Fibroblast of skin of right quadriceps (primary cell): ENCODE measurements around the gene IMP4.

Experiments used
- DNase-seq: peaks from one replicate; pipeline ENCODE4 v3.0.0-alpha.2; 2013

Gene IMP4

DNA sequence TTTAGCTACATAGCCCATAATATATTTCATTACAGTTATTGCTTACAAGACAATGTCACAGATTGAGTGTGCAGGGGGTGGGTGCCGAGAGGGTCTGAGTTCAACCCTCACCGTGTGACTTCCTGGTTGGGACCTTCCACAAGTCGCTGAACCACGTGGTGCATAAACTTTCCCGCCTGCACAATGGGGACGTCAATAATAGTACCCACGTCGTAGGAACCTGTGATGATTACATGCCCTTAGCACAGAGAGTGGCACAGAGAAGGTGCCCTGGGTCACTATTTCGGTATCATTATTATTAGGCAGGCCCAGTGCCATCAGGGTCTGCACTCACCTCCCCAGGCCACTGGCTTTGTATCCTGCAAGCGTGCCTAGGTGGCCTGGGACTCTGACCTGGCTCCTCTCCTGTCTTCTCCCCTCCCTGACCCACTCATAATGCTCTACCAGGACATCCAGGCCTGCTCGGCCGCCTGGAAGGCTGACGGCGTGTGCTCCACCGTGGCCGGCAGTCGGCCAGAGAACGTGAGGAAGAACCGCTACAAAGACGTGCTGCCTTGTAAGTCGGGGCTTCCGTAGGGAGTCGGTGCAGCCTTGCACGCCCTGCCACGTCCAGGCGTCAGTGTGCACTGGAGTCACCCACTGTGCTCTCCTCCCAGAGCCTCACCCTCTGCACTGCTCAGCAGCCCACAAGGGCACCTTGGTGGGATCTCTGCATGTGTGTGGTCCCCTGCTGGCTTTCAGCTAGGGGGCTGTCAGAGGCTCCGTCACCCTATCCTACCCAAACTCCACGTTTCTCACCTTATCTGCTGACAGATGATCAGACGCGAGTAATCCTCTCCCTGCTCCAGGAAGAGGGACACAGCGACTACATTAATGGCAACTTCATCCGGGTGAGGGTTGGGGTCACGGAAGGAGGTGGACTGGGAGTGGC, 16.0 kb downstream of the IMP4 start:
- DNase-seq = no peak

DNA sequence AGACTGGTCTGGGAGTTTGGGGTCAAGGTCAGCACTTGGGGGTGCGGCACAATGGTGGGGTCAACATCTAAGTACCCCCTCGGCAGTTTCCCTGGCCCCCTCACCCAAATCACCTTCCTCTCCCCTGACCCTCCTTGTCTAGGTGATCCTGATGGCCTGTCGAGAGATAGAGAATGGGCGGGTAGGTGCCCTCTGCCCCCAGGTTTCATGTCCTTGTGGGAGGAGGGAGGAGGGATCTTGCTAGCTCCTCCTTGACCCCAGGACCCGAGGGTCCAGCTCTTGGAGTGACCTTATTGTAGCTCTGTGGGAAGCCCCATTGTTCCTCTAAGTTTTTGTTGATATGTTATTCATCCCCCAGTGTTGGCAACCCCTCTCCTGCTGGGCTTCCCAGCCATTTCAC, 16.8 kb downstream of the IMP4 start:
- no peak for DNase-seq

DNA sequence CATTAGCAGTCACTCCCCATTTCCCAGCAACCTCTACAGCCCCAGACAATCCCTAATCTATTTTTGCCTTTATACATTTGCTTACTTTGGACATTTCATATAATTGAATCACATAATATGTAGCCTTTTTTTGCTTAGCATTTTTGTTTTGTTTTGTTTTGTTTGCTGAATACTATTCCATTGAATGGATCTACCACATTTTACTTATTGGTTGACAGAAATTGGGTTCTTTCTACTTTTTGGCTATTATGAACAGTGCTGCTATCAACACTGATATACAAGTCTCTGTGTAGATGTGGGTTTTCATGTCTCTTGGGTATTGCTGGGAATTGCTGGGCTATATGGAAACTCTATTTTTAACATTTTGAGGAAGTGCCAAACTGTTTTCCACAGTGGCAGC, 20.8 kb downstream of the IMP4 start:
- DNase-seq = no peak

DNA sequence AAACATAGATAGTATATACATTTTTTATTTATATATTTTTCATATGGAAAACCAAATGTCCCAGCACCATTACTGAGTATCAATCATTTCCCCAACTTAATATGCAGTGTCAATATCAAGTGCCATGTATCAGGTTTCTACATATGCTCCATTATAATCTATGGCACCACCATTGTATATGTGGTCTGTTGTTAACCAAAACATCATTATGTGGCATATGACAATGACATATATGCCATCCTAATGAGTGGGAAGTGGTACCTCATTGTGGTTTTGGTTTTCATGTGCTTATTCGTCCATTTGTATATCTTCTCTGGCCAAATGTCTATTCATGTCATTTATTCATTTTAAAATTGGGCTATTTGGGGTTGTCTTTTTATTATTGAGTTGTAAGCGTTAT, 22.4 kb downstream of the IMP4 start:
- no peak for DNase-seq

DNA sequence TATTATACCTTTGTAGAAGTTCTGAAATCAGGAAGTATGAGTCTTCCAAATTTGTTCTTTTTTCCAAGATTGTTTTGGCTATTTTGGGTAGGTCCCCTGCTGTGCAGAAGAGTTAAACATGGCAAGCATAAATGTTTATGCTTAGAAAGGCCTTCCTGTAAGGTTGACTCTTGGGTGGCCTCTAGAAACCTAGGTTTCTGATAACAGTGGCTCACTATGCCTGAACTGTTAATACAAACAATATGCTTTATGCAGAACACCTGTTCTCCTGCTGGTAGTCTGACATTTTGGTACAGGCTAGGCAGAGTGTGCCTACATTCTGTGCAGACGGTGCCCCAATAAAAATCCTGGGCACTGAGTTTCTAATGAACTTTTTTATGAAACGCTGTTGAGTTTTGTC, 23.3 kb downstream of the IMP4 start:
- DNase-seq = no peak

DNA sequence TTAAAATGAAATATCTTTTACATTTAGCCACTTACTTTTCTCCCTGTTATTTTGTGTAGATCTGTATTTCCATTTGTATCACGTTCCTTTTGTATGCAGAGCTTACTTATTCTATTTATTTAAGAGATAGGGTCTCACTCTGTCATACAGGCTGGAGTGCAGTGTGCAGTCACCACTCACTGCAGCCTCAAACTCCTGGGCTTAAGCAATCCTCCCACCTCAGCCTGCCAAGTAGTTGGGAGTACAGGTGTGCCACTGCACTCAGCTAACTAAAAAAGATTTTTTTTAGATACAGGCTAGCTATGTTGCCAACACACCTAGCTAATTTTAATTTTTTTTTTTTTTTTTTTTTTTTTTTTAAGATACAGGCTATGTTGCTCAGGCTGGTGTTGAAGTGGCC, 24.0 kb downstream of the IMP4 start:
- no peak for DNase-seq

DNA sequence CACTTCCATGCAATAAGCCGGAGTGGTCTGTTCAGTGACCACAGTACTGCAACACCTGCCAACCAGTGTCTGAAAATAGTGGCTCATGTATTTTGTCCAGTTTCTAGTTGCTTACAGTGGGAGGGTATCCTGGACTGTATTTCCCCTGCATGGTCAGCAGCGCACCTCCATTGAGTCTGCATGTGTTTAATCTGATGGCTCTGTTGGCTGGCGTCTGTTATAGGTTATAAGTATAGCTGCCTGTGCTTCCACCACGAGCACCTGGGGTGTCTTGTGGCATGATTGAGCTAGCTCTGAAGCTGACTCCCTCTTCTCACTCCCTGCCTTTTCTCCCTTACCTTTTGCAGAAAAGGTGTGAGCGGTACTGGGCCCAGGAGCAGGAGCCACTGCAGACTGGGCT, 26.1 kb downstream of the IMP4 start:
- no peak for DNase-seq

DNA sequence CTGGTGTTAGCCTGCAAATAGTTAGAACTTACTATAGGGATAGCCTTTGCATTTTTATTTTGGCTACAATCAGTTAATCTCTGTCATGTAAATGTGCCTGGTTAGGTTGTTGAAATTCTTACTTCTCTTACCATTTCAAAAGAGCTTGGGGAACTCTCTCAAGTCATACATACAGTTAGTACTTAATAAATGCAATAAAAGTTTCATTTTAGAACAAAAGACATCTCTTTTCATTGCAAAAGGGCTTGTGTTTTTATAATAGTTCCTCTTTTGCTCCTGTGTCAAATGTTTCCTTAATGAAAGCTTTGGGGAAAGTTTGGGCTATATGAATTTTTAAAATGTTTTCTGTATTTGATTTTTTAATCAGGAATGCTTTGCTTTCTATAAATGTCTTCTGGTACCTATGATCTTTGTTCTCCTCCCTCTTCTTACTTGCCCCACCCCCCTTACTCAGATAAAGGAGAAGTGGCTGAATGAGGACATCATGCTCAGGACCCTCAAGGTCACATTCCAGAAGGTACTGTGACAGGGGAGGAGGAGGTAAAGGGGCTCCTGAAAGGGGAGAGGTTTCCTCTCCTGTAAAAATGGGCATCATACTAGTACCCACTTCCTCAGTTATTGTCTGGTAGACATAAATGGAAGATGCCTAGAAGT, 26.7 kb downstream of the IMP4 start:
- DNase-seq = no peak

DNA sequence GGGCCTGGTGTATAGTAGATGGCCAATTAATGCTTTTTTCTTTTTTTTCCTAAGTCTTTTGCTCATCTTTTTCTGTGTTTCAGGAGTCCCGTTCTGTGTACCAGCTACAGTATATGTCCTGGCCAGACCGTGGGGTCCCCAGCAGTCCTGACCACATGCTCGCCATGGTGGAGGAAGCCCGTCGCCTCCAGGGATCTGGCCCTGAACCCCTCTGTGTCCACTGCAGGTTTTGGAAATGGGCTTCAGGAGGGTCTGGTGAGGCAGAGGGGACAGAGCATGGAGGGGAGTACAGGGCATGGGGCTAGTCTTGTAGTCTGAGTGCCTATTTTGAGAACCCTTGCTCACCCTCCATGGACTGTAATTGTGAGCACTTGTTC, 27.3 kb downstream of the IMP4 start:
- DNase-seq = no peak

DNA sequence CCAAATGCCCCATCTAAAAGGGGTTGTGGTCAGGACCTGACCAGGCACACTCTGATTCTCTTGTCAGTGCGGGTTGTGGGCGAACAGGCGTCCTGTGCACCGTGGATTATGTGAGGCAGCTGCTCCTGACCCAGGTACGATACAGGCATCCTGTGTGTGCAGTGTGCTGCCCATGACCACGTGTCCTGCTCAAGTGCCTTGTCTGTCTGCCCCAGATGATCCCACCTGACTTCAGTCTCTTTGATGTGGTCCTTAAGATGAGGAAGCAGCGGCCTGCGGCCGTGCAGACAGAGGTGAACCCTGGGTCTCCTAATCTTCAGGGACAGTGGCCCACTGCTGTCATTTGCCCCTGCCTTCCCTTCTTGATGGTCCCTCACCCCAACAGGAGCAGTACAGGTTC, 27.8 kb downstream of the IMP4 start:
- DNase-seq = no peak

DNA sequence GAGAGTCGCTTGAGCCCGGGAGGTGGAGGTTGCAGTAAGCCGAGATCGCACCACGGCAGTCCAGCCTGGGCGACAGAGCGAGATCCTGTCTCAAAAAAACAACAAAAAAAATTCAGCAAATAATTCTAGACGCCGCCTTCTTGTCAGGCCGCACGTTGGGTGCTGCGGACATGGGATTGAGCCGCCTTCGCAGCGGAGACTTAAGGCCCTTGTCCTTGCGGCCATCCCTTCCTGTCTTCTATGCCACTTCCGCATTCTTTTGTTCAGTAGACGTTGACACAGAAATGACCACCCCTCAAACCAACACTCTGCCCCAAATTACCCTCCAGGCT, 29.0 kb downstream of the IMP4 start:
- DNase-seq = peak; percentile 43

DNA sequence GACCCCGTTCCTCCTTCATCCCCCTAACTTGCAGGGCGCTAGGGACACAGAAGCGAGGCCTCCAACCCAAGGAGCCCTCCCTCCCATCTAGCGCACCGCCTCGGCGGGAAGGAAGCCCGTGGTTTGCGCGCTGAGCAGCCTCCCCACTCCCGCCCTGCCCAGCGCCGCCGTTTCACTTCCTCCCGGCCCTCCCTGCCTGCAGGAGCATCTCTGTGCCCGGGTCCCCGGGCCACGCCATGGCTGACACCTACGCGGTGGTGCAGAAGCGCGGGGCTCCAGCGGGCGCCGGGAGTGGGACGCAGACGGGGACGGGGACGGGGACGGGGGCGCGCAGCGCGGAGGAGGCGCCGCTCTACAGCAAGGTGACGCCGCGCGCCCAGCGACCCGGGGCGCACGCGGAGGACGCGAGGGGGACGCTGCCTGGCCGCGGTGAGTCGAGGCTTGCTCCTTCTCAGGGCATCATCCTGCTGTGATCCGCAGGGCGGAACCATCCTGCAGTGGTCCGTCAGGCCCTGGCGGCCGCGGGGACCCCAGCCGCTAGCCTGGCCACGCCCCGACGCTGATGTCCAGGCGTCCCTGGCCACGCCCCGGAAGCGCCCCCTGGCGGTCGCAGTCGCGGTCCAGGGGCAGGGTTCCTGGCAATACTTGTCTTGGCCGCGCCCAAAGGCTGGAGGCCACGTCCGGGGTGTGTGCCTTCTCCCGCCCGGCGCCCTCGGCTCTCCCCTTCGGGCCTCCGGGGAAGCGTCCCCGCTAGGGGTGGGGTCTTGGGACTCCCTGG, 29.5 kb downstream of the IMP4 start:
- DNase-seq = peak; percentile 81

DNA sequence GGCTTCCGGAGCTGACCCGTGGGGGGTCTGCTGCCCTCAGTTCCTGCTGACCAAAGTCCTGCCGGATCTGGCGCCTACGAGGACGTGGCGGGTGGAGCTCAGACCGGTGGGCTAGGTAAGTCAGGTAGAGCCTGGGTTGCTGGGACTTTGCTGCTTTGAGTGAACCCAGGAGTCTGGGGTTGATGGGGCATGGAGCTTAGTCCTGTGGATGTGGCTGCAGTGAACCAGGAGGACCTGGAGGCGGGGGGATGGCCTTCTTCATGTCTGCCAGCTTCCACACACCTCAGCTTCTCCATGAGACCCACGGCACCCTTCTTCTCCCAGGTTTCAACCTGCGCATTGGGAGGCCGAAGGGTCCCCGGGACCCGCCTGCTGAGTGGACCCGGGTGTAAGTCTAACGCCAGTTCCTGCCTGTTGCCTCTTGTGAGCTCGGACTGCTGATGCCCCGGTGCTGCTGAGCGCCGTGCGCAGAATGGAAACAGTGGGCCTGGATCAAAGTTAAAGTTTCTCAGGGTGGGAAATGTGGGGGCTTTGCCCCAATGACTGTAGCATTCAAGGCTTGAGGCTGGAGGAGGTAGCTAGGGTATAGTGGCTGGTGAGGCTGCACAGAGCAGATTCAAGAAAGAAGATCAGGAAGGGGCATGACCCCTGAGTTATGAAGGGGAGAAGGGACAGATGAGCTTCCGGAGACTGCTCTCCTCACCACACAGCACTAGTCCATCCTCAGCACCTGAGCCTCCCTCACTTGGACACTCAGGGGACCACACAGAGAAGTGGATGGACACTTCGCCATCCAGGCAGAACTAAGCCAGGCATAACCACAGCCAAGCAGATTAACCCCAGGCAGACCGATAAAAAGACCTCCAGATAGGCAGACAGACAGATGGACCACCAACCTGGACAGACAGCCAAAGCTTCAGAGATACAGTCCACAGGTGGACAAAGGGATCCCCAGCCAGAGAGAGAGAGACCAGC, 30.4 kb downstream of the IMP4 start:
- no peak for DNase-seq

DNA sequence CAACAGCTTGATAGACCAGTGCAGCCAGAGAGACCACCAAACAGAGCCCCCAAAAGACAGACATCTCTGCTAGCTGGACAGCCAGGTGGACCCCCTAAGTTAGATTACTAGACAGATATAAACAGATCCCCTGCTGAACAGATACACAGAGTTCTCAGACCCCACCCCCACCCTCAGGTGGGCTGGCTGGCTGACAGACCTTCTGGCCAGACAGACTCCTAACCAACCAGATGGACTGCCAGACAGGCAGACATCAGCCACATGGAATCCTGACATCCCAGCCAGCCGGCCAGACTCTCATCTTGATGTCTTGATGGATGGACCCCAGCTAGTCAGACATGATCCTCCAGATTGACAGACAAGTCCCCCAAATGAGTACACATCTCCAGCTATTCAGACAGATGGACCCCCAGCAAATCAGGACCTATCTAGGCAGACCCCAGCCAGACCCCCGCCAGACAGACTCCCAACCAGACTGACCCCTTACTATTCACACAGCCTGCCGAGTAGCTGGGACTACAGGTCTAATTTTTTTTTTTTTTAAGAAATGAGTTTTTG, 31.2 kb downstream of the IMP4 start:
- DNase-seq = no peak

DNA sequence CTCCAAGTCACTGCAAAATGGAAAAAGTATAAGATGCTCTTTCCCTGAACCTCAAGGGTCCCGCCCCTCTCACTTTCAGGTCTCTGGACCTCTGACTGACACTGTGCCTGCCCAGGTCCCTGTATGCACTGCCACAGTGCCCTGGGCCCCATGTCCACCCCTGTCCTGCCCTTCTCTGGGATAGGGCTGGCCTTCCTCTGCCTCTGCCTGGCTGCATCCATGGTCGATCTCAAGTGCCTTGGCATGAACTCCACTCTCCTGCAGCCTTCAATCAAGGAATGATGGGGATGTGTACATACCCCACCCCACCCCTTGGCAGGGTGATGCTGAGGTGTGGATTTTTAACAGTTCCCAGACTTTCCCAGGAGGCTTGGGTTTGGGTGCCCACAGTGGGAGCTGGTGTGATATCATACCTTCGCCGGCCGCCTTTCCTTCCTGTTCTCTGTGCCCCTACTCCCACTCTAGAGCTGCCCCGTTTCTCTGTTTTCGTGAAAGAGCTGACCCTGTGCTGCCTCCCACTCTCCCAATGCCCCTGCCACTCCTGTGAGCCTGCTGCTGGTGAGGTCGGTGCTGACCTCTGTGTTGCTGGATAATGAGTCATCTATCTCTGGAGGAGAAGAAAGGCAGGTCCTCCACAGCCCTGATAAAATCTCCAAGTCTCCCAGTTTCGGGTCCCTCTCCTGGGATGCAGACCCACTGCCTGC, 32.0 kb downstream of the IMP4 start:
- DNase-seq = no peak

DNA sequence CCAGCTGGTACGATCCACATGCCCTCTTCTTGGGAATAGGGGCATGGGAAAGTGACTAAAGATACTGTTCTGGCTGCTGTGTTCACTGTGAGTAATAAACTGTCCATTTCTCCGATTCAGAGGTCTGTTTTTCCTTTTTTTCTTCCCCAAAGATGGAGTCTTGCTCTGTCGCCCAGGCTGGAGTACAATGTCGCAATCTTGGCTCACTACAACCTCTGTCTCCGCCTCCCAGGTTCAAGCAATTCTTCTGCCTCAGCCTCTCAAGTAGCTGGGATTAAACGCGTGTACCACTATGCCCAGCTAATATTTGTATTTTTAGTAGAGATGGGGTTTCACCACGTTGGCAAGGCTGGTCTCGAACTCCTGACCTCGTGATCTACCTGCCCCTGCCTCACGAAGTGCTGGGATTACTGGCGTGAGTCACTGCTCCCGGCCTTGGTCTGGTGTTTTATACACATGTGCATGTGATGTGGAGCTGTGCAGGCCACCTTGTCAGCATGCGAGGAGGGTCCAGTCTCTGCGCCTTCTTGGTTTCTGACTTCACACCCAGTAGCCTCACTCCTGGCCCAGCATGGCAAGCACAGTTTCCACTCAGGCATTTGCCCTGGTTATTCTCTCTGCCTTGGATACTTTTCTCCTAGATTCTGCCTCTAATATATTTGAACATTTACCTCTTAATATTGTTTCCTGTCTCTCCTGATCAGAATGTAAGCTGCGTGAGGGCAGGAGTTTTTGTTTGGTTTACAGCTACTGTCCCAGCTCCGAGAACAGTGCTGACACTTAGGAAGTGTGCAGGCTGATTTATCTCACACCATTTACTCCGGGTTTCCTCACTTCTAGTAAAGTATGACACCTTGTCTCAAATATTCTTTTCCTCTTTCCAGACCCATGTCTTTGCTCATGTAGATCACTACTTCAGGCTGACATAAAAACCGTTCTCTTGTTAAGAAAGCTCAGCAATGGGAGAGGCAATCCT, 32.9 kb downstream of the IMP4 start:
- DNase-seq = no peak

DNA sequence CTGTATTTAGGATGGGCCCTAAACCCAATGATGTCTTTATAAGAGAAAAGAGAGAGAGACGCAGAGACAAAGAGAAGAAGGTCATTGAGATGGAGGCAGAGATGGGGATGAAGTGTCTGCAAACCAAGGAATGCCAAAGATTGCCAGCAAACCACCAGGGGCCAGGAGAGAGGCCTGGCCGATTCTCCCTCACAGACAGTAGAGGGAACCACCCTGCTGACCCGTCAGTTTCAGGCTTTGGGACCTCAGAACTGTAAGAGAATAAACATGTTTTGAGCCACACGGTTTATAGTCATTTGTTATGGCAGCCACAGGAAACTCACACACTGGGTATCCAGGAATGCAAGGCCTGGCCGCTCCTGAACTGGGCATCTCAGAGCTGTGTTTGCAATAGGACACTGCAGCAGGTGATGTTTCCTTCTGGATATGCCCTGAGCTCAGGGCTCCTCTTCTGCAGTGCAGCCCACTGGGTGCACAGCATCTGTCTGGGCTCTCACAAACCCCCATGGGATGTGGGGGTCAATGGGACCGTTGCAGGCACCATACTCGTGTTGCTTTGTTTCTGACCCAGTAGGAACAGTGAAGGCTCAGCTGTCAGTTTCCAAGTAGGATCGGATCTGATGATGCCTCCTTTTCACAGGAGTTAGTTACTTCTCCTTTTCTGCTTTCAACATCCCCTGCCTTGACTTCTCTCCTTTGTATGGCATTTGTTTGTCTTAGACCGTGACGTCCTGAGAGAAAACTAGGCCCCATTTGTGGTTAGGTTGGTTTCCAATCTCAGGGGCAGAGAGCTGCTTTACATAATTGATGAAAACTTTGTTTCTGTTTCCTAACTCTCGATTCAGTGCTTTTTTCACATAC, 34.0 kb downstream of the IMP4 start:
- no peak for DNase-seq

DNA sequence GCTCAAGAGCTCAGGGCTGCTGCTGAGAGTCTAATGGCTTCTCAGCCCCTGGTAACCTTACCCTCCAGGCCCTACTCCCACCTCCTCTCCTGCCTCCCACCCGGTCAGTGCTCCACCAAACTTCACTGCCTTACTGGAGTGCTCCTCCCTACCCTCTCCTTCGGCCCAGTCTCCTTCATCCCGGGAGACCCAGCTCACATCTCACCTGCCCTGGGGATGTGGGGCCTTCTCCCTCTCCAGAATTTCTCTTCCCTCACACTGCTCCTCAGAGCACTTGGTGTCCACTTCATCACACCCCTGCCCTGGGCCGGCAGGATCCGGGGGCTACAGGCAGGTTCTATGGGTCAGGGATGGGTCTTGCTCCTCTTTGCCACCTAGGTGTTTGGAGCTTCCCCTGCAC, 34.8 kb downstream of the IMP4 start:
- no peak for DNase-seq

DNA sequence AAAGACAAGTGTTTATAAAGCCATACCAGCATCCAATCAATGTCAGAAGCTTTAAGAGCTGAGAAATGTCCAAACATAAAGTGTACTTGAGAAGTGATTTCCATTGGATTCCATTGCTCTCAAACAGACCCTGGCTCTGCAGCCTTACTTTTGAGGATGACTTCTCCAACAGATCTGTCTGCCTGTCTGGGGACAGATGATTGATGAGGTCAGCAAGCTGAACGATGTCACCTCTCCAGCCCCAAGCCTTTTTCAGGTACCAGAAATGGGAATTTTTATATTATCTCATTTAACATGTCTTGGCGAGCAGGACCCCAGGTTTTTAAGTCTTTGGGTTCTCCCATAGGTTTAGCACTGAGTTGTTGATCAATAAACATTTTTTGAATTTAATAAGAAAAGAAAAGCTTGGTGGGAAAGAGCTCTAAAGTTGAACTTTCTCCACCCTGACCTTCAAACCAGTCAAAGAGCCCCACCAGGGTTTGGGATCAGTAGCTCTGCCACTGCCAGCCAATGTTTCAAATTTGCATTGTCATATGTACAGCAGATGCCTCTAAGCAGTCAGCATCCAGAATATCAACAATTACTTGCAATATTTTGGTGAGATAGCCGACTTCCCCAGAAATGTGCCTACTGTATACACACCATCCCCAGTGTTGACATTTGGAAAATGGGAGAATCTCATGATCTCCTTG, 35.7 kb downstream of the IMP4 start:
- DNase-seq = no peak
